Aorta (tissue), 5 donors: ENCODE results near the gene RRAS. TPM values are rescaled to one million over a fixed set of nuclear protein-coding genes. Genes with fewer than 3 reads are reported as not detected.

Experiments
- ATAC-seq: fragments of 200-7000 bp; cut with Tn5 transposase; one replicate; pipeline ENCODE4 v1.9.1; 2022; ENCODE audit warnings: moderate library complexity; ENCODE audit not compliant: low FRiP score
- DNase-seq, 2 donors: peaks; one replicate each; pipeline ENCODE4 v3.0.0-alpha.2; 2020
- H3K27ac ChIP-seq, 2 donors: one replicate each; pipeline ENCODE4 v1.5.1; 2013; ENCODE audit warnings: low read length in 2 of 2, mild to moderate bottlenecking in 2 of 2, moderate library complexity in 2 of 2, control low read depth in 1 of 2, inconsistent platforms in 1 of 2, low read depth in 1 of 2
- H3K27me3 ChIP-seq, 2 donors: one replicate each; pipeline ENCODE4 v1.6.1; 2013; ENCODE audit warnings: control low read depth in 1 of 2, low read length in 1 of 2, mild to moderate bottlenecking in 1 of 2, moderate library complexity in 1 of 2; ENCODE audit not compliant: insufficient read depth in 2 of 2, control insufficient read depth in 1 of 2
- H3K36me3 ChIP-seq, 2 donors: one replicate each; pipeline ENCODE4 v1.6.1; 2013; ENCODE audit warnings: control low read depth in 1 of 2, low read length in 1 of 2, mild to moderate bottlenecking in 1 of 2; ENCODE audit not compliant: insufficient read depth in 2 of 2, control insufficient read depth in 1 of 2
- H3K4me1 ChIP-seq, 2 donors: one replicate each; pipeline ENCODE4 v1.6.1; 2013; ENCODE audit warnings: low read length in 2 of 2, control low read depth in 1 of 2, mild to moderate bottlenecking in 1 of 2, moderate library complexity in 1 of 2; ENCODE audit not compliant: insufficient read depth in 2 of 2, control insufficient read depth in 1 of 2
- H3K4me3 ChIP-seq, 2 donors: one replicate each; pipeline ENCODE4 v1.5.1; 2013; ENCODE audit warnings: low read length in 2 of 2, control low read depth in 1 of 2, mild to moderate bottlenecking in 1 of 2
- H3K9me3 ChIP-seq: one replicate; pipeline ENCODE4 v1.6.1; 2013; ENCODE audit warnings: mild to moderate bottlenecking, low read length; ENCODE audit not compliant: control insufficient read depth
- WGBS, 2 donors: extraction: QIAGEN DNeasy Blood & Tissue Kit; methylation state at CpG; one replicate each; pipeline ENCODE4 v1.1.7; 2013; 5-methylcytosine and 5-hydroxymethylcytosine counted together
- intact Hi-C, 2 donors: fragments of 100-400 bp; cut with DNase I; formaldehyde crosslinking; loops; one replicate each; pipeline versions ENCODE4 v1.14.2 to v1.15.0; 2022
- long read RNA-seq, 2 donors: library from polyadenylated mRNA; unstranded; transcript quantifications; one replicate each; pipeline ENCODE4 v2.0.0, GENCODE V29; 2020 to 2021
- polyA plus RNA-seq, 2 donors: library from polyadenylated mRNA; stranded (reverse); fragments of 200-250 nt; gene quantifications; one replicate each; pipeline ENCODE4 v1.2.3, GENCODE V29; 2013
- total RNA-seq, 2 donors: library from RNA; stranded (reverse); fragmentation: NEBNext Ultra II Directional; extraction: Animal tissue kit (Norgen Biotek cat#: 25700); gene quantifications; one replicate each; pipeline ENCODE4 v1.2.1, GENCODE V29; 2021
- donor health status: healthy with polysubstance abuse.
- donor health status: Bipolar disorder and iron deficiency.
- donor health status: DM: no; HTN: no; CAD: no.
- donor health status: DM: no; HTN: no; CAD: no.
- donor health status: DM: yes; HTN: yes; CAD: no.

The RRAS gene
- total RNA-seq (100 to 1,000 TPM; 139 to 167 TPM), polyA plus RNA-seq (100 to 1,000 TPM; 320 to 407 TPM)
- long read RNA-seq, donor 1, transcript RRAS-201 (6 exons, 1,044 nt), result major isoform, 8 of 20 reads
- long read RNA-seq, donor 1, partial matches to known transcripts, result 10 of 20 reads
- long read RNA-seq, donor 1, other reads (novel, unspliced or antisense), result 2 of 20 reads
- long read RNA-seq, donor 2, transcript RRAS-201 (6 exons, 1,044 nt), result major isoform, 127 of 151 reads
- long read RNA-seq, donor 2, partial matches to known transcripts, result 17 of 151 reads
- long read RNA-seq, donor 2, other reads (novel, unspliced or antisense), result 7 of 151 reads

DNA sequence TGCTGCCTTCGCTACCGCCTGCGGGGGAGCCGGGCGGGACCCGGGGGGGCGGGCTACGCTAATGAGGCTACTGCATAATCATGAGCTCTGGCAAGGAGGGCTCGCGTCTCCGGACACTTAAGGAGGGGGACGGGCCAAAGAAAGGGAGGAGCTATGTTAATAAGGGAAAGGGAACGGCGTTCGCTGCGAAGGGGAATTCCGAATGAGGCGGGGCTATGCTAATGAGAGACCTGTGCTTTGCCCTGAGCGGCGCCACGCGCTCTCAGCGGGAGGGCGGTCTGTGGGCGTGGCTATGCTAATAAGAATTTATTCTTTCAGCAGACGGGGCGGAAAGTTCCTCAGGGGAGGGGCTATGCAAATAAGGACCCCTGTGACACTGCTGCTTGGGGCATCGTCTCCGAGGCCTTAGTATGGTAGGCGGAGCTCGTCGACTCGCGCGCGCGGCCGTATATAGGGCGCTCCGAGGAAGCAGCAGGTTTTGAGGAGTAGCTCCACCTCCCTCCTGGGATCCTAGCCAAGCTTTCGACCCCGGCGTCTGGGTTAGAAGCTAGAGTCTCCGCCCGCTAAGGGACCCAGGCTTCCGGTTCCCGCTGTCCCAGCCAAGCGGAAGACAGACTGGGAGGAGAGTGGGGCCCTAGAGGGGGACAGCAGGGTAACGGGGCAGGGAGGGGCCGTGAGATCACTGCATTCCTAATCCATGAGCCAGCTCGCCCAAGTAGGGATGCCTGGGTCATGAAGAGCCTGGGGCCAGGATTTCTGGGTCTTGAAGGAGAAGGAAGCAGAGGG is at the start of gene RRAS:
Gene RRAS, minus strand, starts transcription at position 31 of the 786 bp plus-strand sequence. CDS start 45 bp downstream, outside the sequence.
- Histone ChIP-seq H3K27me3 (no peaks in the 10 kb centered on the region), H3K4me1 (no peaks in the 10 kb centered on the region), H3K27ac (peak within 1 kb of the TSS; percentile 96 to 100), H3K36me3 (no peaks in the 10 kb centered on the region), H3K9me3 (no peaks in the 10 kb centered on the region), H3K4me3 (peak within 1 kb of the TSS; percentile 69 to 71)
- ATAC-seq (peak; percentile 90), DNase-seq (peak; percentile 99 to 100)
- WGBS, 2 donors, result 0% methylated on average over 50 to 51 of the region's 51 CpGs
- intact Hi-C loops, result no loop called here

DNA sequence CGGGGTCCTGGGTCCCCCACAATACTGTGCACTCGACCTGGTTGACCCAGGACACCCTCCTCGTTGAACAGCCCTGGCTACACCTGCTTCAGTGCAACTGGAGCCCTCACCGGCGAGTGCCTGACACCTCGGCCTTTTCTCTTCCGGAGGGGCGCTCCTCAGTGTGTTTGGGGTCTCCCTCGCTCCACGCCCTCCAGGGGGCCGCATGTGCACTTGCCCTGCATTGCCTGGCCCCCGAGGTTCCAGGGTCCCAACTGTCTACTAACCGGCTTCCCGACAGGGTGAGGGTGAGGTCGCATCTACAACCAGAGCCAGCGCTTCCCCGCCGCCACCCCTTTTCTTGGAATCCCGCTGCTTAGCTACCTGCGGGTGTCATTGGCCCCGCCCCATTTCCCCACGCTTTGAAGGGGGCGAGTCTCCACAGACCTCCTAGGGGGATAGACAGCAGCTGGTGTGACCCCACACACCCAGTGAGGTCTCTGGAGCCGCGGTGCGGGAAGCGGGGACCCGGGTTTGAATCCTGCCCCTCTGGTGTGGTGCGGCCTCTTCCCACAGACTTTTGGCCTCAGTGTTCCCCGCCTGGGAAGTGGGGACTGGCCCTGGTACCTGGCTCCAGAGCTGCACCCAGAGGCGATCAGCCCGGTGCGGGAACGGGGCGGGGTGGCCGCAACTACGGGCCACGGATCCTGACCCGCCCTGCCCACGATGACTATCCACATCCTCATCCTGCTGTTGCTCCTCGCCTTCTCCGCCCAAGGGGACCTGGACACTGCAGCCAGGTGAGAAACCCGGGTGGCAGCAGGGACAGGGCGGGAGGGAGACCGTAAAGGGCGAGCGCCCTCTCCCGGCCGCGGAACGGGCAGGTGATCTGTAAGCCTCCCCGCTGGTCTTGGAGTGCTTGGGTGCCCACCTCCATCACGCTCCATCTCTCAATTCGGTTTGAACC is 49.5 kb upstream of the RRAS start, which contains the start of gene ADM5:
Gene ADM5, plus strand, starts transcription at position 462 of the 946 bp plus-strand sequence. Its CDS starts 244 bp downstream, at position 706.
- Histone ChIP-seq H3K36me3 (peaks cover 0 to 8% of the 10 kb centered on the region in 2 donors), H3K27me3 (no peaks in the 10 kb centered on the region), H3K9me3 (no peaks in the 10 kb centered on the region), H3K4me1 (no peaks in the 10 kb centered on the region), H3K27ac (no peak within 1 kb of the TSS), H3K4me3 (peak within 1 kb of the TSS; percentile 3 to 8)
- peak in 1 of 2 donors; percentile 82 for DNase-seq
- 30 to 33% methylated on average over 52 to 54 of the region's 54 CpGs for WGBS, 2 donors
- ATAC-seq, result peak; percentile 30
- intact Hi-C loops, result loop anchor here in 1 of 2 donors (10.0 kb wide), 1 partner anchor 65 kb away; no protein-coding TSS in a partner anchor

DNA sequence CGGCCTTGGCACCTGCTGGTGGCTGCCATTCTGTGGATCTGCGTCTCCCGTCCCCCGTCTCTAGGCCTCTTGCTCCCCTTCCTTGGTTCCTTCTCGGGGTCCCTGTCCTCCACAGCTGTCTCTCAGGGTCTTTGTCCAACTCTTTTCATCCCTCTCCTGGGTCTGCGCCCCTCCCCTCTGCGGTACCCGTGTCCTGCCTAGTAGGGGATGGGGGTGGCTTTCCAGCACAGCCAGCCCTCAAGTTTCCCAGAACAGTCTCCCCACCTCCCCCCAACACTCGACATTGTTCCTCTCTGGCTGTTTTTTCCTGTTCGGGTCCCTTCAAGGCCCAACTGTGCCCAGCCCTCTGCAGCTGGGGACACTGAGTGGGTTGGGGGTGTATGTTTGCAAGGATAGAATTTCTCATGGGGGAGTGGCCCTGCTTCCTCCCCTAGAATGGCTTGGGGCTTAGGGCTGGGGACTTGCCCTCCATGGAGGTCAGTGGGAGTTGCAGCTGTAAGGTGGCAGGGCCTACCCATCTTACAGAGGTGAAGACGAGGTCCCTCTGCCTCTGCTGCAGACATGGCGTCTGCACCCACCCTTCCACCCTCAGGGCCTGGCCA is 48.7 kb upstream of the RRAS start:
- Histone ChIP-seq H3K9me3 (no peaks in the 10 kb centered on the region), H3K36me3 (peaks cover 0 to 8% of the 10 kb centered on the region in 2 donors), H3K27ac (no peak overlapping the region), H3K4me3 (no peak overlapping the region), H3K4me1 (no peaks in the 10 kb centered on the region), H3K27me3 (no peaks in the 10 kb centered on the region)
- WGBS, 2 donors, result 79 to 82% methylated on average over 9 to 12 of the region's 12 CpGs
- DNase-seq (no peak), ATAC-seq (no peak)
- intact Hi-C loops, result loop anchor here in 1 of 2 donors (10.0 kb wide), 1 partner anchor 66 kb away; no protein-coding TSS in a partner anchor

DNA sequence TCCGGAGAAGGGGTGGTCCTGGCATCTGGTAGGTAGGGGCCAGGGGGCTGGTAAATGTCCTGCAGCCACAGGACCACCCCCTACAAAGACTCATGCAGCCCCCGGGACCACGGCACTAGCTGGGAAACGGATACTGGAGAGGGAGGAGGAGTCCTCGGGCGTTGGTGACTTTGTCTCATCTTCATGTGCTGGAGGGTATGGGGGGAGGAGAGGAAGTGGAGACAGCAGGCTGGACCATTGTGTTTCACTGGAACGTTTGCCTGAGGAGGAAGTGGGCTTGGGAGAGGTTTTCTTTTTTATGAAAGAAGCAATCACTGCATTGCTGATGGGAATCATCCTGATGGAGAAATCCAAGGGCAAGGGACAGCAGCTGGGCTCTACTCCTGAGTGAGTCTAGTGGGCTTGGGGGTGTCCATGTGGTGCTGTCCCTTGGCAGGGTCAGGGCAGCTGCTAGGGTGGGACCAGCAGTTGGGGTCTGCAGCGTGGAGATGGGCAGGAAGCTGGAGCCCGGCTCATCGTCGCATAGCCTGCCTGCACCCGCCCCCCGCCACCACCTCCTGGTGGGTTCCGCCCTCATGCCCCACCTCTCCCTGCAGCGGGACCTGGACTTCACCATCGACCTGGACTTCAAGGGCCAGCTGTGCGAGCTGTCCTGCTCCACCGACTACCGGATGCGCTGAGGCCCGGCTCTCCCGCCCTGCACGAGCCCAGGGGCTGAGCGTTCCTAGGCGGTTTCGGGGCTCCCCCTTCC is 47.8 kb upstream of the RRAS start:
- peaks cover 0 to 8% of the 10 kb centered on the region in 2 donors for H3K36me3 ChIP-seq
- intact Hi-C loops, result loop anchor here in 1 of 2 donors (10.0 kb wide), 1 partner anchor 67 kb away; no protein-coding TSS in a partner anchor
- no peaks in the 10 kb centered on the region for H3K9me3 ChIP-seq
- H3K4me1 ChIP-seq, result no peaks in the 10 kb centered on the region
- H3K27me3 ChIP-seq, result no peaks in the 10 kb centered on the region
- no peak overlapping the region for H3K4me3 ChIP-seq
- no peak overlapping the region for H3K27ac ChIP-seq
- ATAC-seq (no peak), DNase-seq (no peak)
- 78 to 81% methylated on average over 25 to 26 of the region's 26 CpGs for WGBS, 2 donors

DNA sequence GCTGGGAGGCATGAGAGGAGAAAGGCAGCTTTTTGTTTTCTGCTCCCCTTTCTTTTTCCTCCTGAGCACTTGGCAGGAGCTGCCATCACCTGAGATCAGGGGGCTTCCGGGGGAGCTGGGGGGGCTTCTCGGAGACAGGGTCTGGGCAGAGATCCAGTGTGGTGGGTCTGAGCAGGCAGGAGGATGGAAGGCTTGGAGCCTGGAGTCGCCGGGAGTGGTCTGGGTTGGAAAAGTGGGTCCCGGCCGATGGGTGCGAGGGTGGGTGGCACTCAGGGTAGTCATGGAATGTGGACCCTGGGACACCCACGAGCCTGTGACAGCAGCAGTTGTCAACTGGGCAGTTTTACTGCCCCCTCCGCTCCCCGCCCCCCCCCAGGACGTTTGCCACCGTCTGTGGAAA is 47.2 kb upstream of the RRAS start:
- WGBS, 2 donors, result 71 to 75% methylated on average over 12 of the region's 12 CpGs
- Histone ChIP-seq H3K9me3 (no peaks in the 10 kb centered on the region), H3K27ac (no peak overlapping the region), H3K4me1 (no peaks in the 10 kb centered on the region), H3K4me3 (no peak overlapping the region), H3K36me3 (peaks cover 0 to 8% of the 10 kb centered on the region in 2 donors), H3K27me3 (no peaks in the 10 kb centered on the region)
- ATAC-seq (no peak), DNase-seq (no peak)
- intact Hi-C loops, result loop anchor here in 1 of 2 donors (10.0 kb wide), 1 partner anchor 68 kb away; no protein-coding TSS in a partner anchor

DNA sequence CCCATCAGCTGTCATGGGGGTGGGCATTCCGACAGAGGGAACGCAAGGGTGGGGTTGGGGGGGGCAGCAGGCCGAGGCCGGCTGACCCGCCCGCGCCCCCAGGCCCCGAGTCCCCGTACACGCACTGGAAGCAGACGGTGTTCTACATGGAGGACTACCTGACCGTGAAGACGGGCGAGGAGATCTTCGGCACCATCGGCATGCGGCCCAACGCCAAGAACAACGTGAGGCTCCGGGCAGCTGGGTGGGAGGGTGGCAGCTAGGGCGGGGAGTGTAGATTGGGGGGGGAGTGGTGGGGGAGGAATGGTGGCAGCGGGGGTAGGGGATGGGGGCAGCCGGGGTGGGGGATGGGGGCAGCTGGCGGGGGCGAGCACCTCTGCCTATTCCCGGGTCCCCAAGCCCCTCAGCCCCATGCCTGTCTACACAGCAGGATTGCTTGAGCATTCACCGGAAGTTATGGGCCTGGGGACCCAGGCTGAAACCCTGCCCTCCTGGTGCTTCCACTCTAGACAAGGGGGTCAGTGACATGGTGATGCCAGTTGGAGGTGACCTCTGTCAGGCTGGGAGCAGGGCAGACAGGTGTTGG is 46.7 kb upstream of the RRAS start:
- Histone ChIP-seq H3K4me3 (no peak overlapping the region), H3K27me3 (no peaks in the 10 kb centered on the region), H3K36me3 (peaks cover 0 to 10% of the 10 kb centered on the region in 2 donors), H3K9me3 (no peaks in the 10 kb centered on the region), H3K4me1 (no peaks in the 10 kb centered on the region), H3K27ac (no peak overlapping the region)
- 81 to 83% methylated on average over 19 to 27 of the region's 27 CpGs for WGBS, 2 donors
- DNase-seq (no peak), ATAC-seq (no peak)
- intact Hi-C loops, result loop anchor here in 1 of 2 donors (10.0 kb wide), 1 partner anchor 68 kb away; no protein-coding TSS in a partner anchor

DNA sequence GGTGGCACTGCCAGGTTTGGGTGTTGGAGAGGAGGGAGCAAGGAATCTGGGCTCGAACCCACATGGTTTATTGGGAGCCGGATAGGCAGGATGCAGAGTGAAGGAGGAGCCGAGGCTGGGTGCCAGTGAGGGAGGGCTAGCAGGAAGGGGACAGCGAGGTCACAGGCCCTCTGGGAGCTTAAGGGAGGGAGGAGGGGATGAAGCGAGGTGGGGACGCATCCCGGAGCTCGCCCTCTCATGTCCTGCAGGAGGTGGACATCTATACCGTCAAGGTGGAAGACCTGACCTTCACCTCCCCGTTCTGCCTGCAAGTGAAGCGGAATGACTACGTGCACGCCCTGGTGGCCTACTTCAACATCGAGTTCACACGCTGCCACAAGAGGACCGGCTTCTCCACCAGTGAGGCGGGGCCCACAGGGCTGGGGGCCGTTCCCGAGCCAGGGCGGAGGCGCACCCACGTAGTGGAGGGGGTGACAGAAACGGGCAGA is 45.9 kb upstream of the RRAS start:
- no peak overlapping the region for H3K4me3 ChIP-seq
- no peaks in the 10 kb centered on the region for H3K9me3 ChIP-seq
- ATAC-seq (no peak), DNase-seq (no peak)
- H3K4me1 ChIP-seq, result no peaks in the 10 kb centered on the region
- 77 to 81% methylated on average over 23 of the region's 23 CpGs for WGBS, 2 donors
- intact Hi-C loops, result loop anchor here in 1 of 2 donors (10.0 kb wide), 1 partner anchor 69 kb away; no protein-coding TSS in a partner anchor
- H3K27me3 ChIP-seq, result no peaks in the 10 kb centered on the region
- H3K36me3 ChIP-seq, result peaks cover 0 to 10% of the 10 kb centered on the region in 2 donors
- no peak overlapping the region for H3K27ac ChIP-seq
